Caco-2 (cell line): ENCODE results near the gene RIPOR3. TPM values are rescaled to one million over a fixed set of nuclear protein-coding genes. Genes with fewer than 3 reads are reported as not detected.

Experiments
- BruUV-seq: library from RNA; stranded (reverse); fragments of 400-500 nt; replicated peaks from 2 replicates; lab custom pipeline; 2021; lab: Mats Ljungman, UMichigan
- CTCF ChIA-PET: fragments of 300-600 bp; sonication (Branson Sonifier 250); formaldehyde crosslinking; loops from one replicate; lab custom pipeline; 2022; ENCODE audit warnings: antibody characterized with exemption; lab: Charles Lee
- POLR2A ChIA-PET: fragments of 300-600 bp; sonication (Branson Sonifier 250); formaldehyde crosslinking; loops from one replicate; lab custom pipeline; 2022; ENCODE audit warnings: antibody characterized with exemption; lab: Charles Lee
- DNase-seq, 2 experiments: peaks; one replicate each; pipeline versions ENCODE4 v3.0.0 to v3.0.0-alpha.2; 2020 to 2022
- H3K27me3 ChIP-seq: replicated peaks from 2 replicates; pipeline ENCODE4 v1.6.0; 2011; ENCODE audit warnings: low read length; ENCODE audit not compliant: control insufficient read depth, insufficient read depth
- H3K36me3 ChIP-seq: 2 replicates; pipeline ENCODE4 v1.5.1; 2011; ENCODE audit warnings: low read length; ENCODE audit not compliant: control insufficient read depth, insufficient read depth
- H3K4me1 ChIP-seq: fragments of 250-450 bp; sonication (Bioruptor Pico); 2 replicates; pipeline ENCODE4 v1.5.1; 2020; ENCODE audit warnings: mild to moderate bottlenecking
- H3K4me3 ChIP-seq: 2 replicates; pipeline ENCODE4 v1.5.1; 2011; ENCODE audit warnings: low read depth, mild to moderate bottlenecking, control low read depth, low read length
- H3K9me3 ChIP-seq: fragments of 250-450 bp; sonication (Bioruptor Pico); 2 replicates; pipeline ENCODE4 v1.5.1; 2020; ENCODE audit warnings: mild to moderate bottlenecking, moderate library complexity
- H3K27ac Mint-ChIP-seq: one replicate; pipeline ENCODE4 v1.8.0; 2022; ENCODE audit warnings: mixed read lengths; ENCODE audit not compliant: unreplicated experiment
- H3K27me3 Mint-ChIP-seq: one replicate; pipeline ENCODE4 v1.8.0; 2022; ENCODE audit warnings: mixed read lengths; ENCODE audit not compliant: insufficient read depth, unreplicated experiment
- H3K36me3 Mint-ChIP-seq: one replicate; pipeline ENCODE4 v1.8.0; 2022; ENCODE audit warnings: mild to moderate bottlenecking, mixed read lengths; ENCODE audit not compliant: insufficient read depth, unreplicated experiment
- H3K4me1 Mint-ChIP-seq: one replicate; pipeline ENCODE4 v1.8.0; 2022; ENCODE audit warnings: low read depth, mixed read lengths; ENCODE audit not compliant: unreplicated experiment
- H3K4me3 Mint-ChIP-seq: one replicate; pipeline ENCODE4 v1.8.0; 2022; ENCODE audit warnings: mild to moderate bottlenecking, moderate library complexity, mixed read lengths; ENCODE audit not compliant: unreplicated experiment
- H3K9me3 Mint-ChIP-seq: one replicate; pipeline ENCODE4 v1.8.0; 2022; ENCODE audit warnings: mixed read lengths; ENCODE audit not compliant: unreplicated experiment
- intact Hi-C: fragments of 100-400 bp; cut with micrococcal nuclease; formaldehyde crosslinking; loops from one replicate; pipeline ENCODE4 v1.10.0; 2022; ENCODE audit not compliant: unreplicated experiment
- total RNA-seq: library from RNA; stranded (reverse); gene quantifications from 2 replicates; pipeline ENCODE4 v1.2.3, GENCODE V29; 2022
- TF ChIP-seq, protein P1 (sequence below), 2 experiments: fragments of 200-600 bp in 1 of 2; IDR thresholded peaks; 1 replicate in 1 of 2; 2 replicates in 1 of 2; pipeline versions ENCODE4 v1.5.1 to v1.8.0; 2011 to 2022; ENCODE audit warnings: antibody characterized with exemption in 1 of 2, control low read depth in 1 of 2, inconsistent platforms in 1 of 2, low read depth in 1 of 2, low read length in 1 of 2, mild to moderate bottlenecking in 1 of 2, moderate library complexity in 1 of 2; ENCODE audit not compliant: insufficient read depth in 1 of 2, severe bottlenecking in 1 of 2, unreplicated experiment in 1 of 2

Gene RIPOR3
- total RNA-seq, 1 experiment from 2014 or later = 0.18 TPM

DNA sequence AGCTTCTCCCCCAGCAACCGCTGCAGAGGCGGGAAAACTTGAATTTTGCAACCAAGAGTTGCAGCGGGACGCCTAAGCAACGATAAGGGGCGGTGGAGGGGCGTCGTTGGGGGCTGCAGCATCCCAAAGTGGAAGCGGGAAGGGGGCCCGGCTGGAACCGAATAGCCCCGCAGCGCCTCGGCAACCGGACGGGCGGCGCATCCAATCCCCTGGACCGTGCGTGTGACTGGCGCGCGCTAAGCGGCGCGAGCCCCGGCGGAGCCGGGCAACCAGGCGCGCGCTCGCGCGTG, 39.4 kb upstream of the RIPOR3 start:
- Mint-ChIP-seq H3K36me3 (peaks cover 59% of the 10 kb centered on the region), H3K9me3 (no peaks in the 10 kb centered on the region), H3K27me3 (no peaks in the 10 kb centered on the region), H3K4me1 (peaks cover 40% of the 10 kb centered on the region), H3K4me3 (peak overlapping the region; percentile 88), H3K27ac (peak overlapping the region; percentile 96)
- POLR2A ChIA-PET = interaction anchor here (0.6 to 5.3 kb wide), 11 partner anchors 9 to 228 kb away, joined by 3 to 36 read pairs (median 7); partner anchors contain the start of genes DPM1 and MOCS3
- 0 out of 2 replicates have a peak, but pooled peaks cover 1% of the 10 kb centered on the region for H3K36me3 ChIP-seq
- H3K9me3 ChIP-seq = no peaks in the 10 kb centered on the region
- peaks cover 64% of the 10 kb centered on the region for H3K4me1 ChIP-seq
- TF ChIP-seq, protein P1, sequence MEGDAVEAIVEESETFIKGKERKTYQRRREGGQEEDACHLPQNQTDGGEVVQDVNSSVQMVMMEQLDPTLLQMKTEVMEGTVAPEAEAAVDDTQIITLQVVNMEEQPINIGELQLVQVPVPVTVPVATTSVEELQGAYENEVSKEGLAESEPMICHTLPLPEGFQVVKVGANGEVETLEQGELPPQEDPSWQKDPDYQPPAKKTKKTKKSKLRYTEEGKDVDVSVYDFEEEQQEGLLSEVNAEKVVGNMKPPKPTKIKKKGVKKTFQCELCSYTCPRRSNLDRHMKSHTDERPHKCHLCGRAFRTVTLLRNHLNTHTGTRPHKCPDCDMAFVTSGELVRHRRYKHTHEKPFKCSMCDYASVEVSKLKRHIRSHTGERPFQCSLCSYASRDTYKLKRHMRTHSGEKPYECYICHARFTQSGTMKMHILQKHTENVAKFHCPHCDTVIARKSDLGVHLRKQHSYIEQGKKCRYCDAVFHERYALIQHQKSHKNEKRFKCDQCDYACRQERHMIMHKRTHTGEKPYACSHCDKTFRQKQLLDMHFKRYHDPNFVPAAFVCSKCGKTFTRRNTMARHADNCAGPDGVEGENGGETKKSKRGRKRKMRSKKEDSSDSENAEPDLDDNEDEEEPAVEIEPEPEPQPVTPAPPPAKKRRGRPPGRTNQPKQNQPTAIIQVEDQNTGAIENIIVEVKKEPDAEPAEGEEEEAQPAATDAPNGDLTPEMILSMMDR (IDR thresholded peaks at IDR 0.05; ENCODE audit: insufficient read depth in 1 of 2, low read depth in 1 of 2, low read length in 1 of 2, severe bottlenecking in 1 of 2, unreplicated experiment in 1 of 2) = no peak
- no peaks in the 10 kb centered on the region for H3K27me3 ChIP-seq
- BruUV-seq = no TSS peak
- CTCF ChIA-PET = interaction anchor here (0.8 to 6.8 kb wide), 12 partner anchors 8 to 105 kb away, joined by 3 to 53 read pairs (median 8); partner anchors contain the start of gene BCAS4
- intact Hi-C loops = loop anchor here (1.0 kb wide), 6 partner anchors 9 to 67 kb away; no protein-coding TSS in a partner anchor
- H3K4me3 ChIP-seq = peak overlapping the region; percentile 78
- DNase-seq = no peak

- no peaks in the 10 kb centered on the region for H3K27me3 Mint-ChIP-seq
- peak; percentile 48 to 70 for DNase-seq
- Histone ChIP-seq H3K9me3 (no peaks in the 10 kb centered on the region), H3K4me3 (peak overlapping the region; percentile 78), H3K27me3 (no peaks in the 10 kb centered on the region), H3K36me3 (0 out of 2 replicates have a peak, but pooled peaks cover 1% of the 10 kb centered on the region), H3K4me1 (peaks cover 64% of the 10 kb centered on the region)
- no peaks in the 10 kb centered on the region for H3K9me3 Mint-ChIP-seq
- peak overlapping the region; percentile 96 for H3K27ac Mint-ChIP-seq
- TSS peak; percentile 64 for BruUV-seq
- ChIA-PET POLR2A (interaction anchor here (0.6 to 5.3 kb wide), 12 partner anchors 9 to 228 kb away, joined by 3 to 36 read pairs (median 6); partner anchors contain the start of genes DPM1 and MOCS3), CTCF (interaction anchor here (0.8 to 6.8 kb wide), 14 partner anchors 9 to 104 kb away, joined by 3 to 53 read pairs (median 8); partner anchors contain the start of gene BCAS4)
- peaks cover 34% of the 10 kb centered on the region for H3K4me1 Mint-ChIP-seq
- H3K4me3 Mint-ChIP-seq = peak overlapping the region; percentile 88
- TF ChIP-seq, protein P1 (IDR thresholded peaks at IDR 0.05; ENCODE audit: insufficient read depth in 1 of 2, low read depth in 1 of 2, low read length in 1 of 2, severe bottlenecking in 1 of 2, unreplicated experiment in 1 of 2) = no peak
- peaks cover 53% of the 10 kb centered on the region for H3K36me3 Mint-ChIP-seq
- intact Hi-C loops = no loop called here
Measured at GRCh38 chr20:50729901-50730764, 38.8 kb upstream of the RIPOR3 start.
